Vagina (tissue), 2 donors: Measurements from ENCODE around the gene DEF6. TPM values are rescaled to one million over a fixed set of nuclear protein-coding genes. Genes with fewer than 3 reads are reported as not detected.

Source experiments
- DNase-seq, 2 donors: peaks; one replicate each; pipeline ENCODE4 v3.0.0-alpha.2; 2017; ENCODE audit errors: extremely low spot score in 2 of 2
- H3K27ac ChIP-seq: fragments of 200-600 bp; sonication (generic); one replicate; pipeline ENCODE4 v1.5.1; 2019
- H3K27me3 ChIP-seq: fragments of 200-600 bp; sonication (generic); one replicate; pipeline ENCODE4 v1.5.1; 2019
- H3K36me3 ChIP-seq, 2 donors: fragments of 200-600 bp; sonication (generic); one replicate each; pipeline ENCODE4 v1.5.1; 2017 to 2019
- H3K4me1 ChIP-seq: fragments of 200-600 bp; sonication (generic); one replicate; pipeline ENCODE4 v1.5.1; 2019
- H3K4me3 ChIP-seq, 2 donors: fragments of 200-600 bp; sonication (generic); 1 replicate in 1 of 2; 2 replicates in 1 of 2; pipeline ENCODE4 v1.5.1; 2016 to 2019
- H3K9me3 ChIP-seq: fragments of 200-600 bp; sonication (generic); one replicate; pipeline ENCODE4 v1.5.1; 2019
- CTCF ChIP-seq, 3 experiments: fragments of 450-650 bp in 2 of 3; fragments of 200-600 bp in 1 of 3; sonication (generic) in 1 of 3; IDR thresholded peaks; one replicate each; pipeline ENCODE4 v1.5.1; 2017 to 2019; ENCODE audit warnings: antibody characterized with exemption in 3 of 3, mild to moderate bottlenecking in 2 of 3, moderate library complexity in 2 of 3
- POLR2A ChIP-seq, 2 donors: fragments of 450-650 bp; IDR thresholded peaks; one replicate each; pipeline ENCODE4 v1.6.1; 2017; ENCODE audit warnings: antibody characterized with exemption in 2 of 2, mild to moderate bottlenecking in 2 of 2, moderate library complexity in 2 of 2
- POLR2AphosphoS5 ChIP-seq, 2 donors: sonication (generic); formaldehyde crosslinking; IDR thresholded peaks; one replicate each; pipeline ENCODE4 v1.9.0; 2017; ENCODE audit warnings: antibody characterized with exemption in 2 of 2, mild to moderate bottlenecking in 2 of 2, low read depth in 1 of 2; ENCODE audit not compliant: insufficient read depth in 1 of 2
- intact Hi-C: fragments of 100-400 bp; cut with DNase I; formaldehyde crosslinking; loops from one replicate; pipeline ENCODE4 v1.15.1; 2023
- total RNA-seq: library from RNA; depleted of rRNA; stranded (reverse); fragments of >200 nt; gene quantifications from one replicate; pipeline ENCODE4 v1.2.3, GENCODE V29; 2016

The DEF6 gene
- total RNA-seq, 1 donor from 2014 or later = 23.1 TPM

GRCh38 chr6:35312807-35313206 lies 15.2 kb downstream of the DEF6 start:
- H3K27ac ChIP-seq = no peak overlapping the region
- intact Hi-C loops = loop anchor here (1.0 kb wide), 1 partner anchor 21 kb away; no protein-coding TSS in a partner anchor
- H3K4me3 ChIP-seq = no peak overlapping the region
- peaks cover 4% of the 10 kb centered on the region for H3K4me1 ChIP-seq
- H3K36me3 ChIP-seq = no peaks in the 10 kb centered on the region
- no peaks in the 10 kb centered on the region for H3K9me3 ChIP-seq
- DNase-seq = no peak
- no peaks in the 10 kb centered on the region for H3K27me3 ChIP-seq
- no peak for TF ChIP-seq POLR2A (IDR thresholded peaks at IDR 0.05)
- TF ChIP-seq CTCF (IDR thresholded peaks at IDR 0.05) = no peak
- TF ChIP-seq POLR2AphosphoS5 (IDR thresholded peaks at IDR 0.05; ENCODE audit: insufficient read depth in 1 of 2, low read depth in 1 of 2) = no peak

- TF ChIP-seq POLR2AphosphoS5 (IDR thresholded peaks at IDR 0.05; ENCODE audit: insufficient read depth in 1 of 2, low read depth in 1 of 2) = no peak
- no peak for TF ChIP-seq POLR2A (IDR thresholded peaks at IDR 0.05)
- TF ChIP-seq CTCF (IDR thresholded peaks at IDR 0.05) = no peak
- intact Hi-C loops = no loop called here
- no peaks in the 10 kb centered on the region for H3K27me3 ChIP-seq
- peaks cover 8% of the 10 kb centered on the region for H3K4me1 ChIP-seq
- peak overlapping the region; percentile 40 to 52 for H3K4me3 ChIP-seq
- H3K9me3 ChIP-seq = no peaks in the 10 kb centered on the region
- peak; percentile 80 to 88 for DNase-seq
- no peaks in the 10 kb centered on the region for H3K36me3 ChIP-seq
- H3K27ac ChIP-seq = no peak overlapping the region
Observed at GRCh38 chr6:35317483-35318195, 20.0 kb downstream of the DEF6 start.

DNA sequence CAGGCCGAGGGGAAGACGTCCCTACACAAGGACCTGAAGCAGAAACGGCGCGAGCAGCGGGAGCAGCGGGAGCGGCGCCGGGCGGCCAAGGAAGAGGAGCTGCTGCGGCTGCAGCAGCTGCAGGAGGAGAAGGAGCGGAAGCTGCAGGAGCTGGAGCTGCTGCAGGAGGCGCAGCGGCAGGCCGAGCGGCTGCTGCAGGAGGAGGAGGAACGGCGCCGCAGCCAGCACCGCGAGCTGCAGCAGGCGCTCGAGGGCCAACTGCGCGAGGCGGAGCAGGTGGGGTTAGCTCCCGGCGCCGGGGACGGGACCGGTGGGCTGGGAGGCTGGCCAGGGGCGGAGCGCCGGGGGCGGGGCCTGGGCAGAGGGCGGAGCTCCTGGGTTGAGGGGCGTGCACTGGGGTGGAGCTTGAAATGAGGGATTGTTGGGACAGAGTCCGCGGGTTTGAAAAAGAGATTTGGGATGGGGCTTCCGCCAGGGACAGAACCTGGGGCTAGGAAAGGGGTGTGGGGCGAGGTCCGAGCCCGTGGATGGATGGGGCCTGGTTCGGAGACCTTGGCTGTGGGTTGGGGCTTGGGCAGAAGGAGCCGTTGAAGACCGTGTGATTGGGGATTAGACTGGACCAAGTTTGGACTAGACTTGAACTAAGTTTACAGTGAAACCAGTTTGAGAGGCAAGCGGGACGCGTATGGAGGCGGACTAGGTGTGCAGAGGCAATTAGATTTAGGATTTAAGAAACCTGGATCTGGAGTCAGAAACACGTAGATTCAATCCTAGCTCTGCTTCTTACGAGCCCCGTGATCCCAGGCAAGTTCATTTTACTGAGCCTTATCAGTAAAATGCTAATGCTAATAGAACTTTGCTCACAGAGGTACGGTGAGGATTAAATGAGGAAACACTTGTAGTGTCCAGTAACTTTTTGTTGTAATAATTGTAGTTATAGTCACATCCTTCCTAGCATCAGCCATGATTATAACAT lies 20.9 kb downstream of the DEF6 start:
- H3K4me3 ChIP-seq = peak overlapping the region; percentile 40 to 52
- no peak overlapping the region for H3K27ac ChIP-seq
- no peaks in the 10 kb centered on the region for H3K27me3 ChIP-seq
- TF ChIP-seq CTCF (IDR thresholded peaks at IDR 0.05) = no peak
- no peak for TF ChIP-seq POLR2A (IDR thresholded peaks at IDR 0.05)
- peak in 1 of 2 donors; percentile 37 for TF ChIP-seq POLR2AphosphoS5 (IDR thresholded peaks at IDR 0.05; ENCODE audit: insufficient read depth in 1 of 2, low read depth in 1 of 2)
- peak; percentile 85 to 94 for DNase-seq
- intact Hi-C loops = no loop called here
- no peaks in the 10 kb centered on the region for H3K9me3 ChIP-seq
- peaks cover 8% of the 10 kb centered on the region for H3K4me1 ChIP-seq
- H3K36me3 ChIP-seq = no peaks in the 10 kb centered on the region

GRCh38 chr6:35319346-35320030 lies 21.9 kb downstream of the DEF6 start:
- TF ChIP-seq POLR2AphosphoS5 (IDR thresholded peaks at IDR 0.05; ENCODE audit: insufficient read depth in 1 of 2, low read depth in 1 of 2) = no peak
- TF ChIP-seq POLR2A (IDR thresholded peaks at IDR 0.05) = no peak
- no peak for TF ChIP-seq CTCF (IDR thresholded peaks at IDR 0.05)
- Histone ChIP-seq H3K27me3 (no peaks in the 10 kb centered on the region), H3K27ac (no peak overlapping the region), H3K4me1 (peaks cover 8% of the 10 kb centered on the region), H3K36me3 (no peaks in the 10 kb centered on the region), H3K4me3 (no peak overlapping the region), H3K9me3 (no peaks in the 10 kb centered on the region)
- intact Hi-C loops = no loop called here
- peak; percentile 70 to 72 for DNase-seq
